Sigmoid colon (tissue), 7 donors: ENCODE results near the gene PROC. TPM values are rescaled to one million over a fixed set of nuclear protein-coding genes. Genes with fewer than 3 reads are reported as not detected.

ENCODE experiments used
- DNase-seq: peaks from one replicate; pipeline ENCODE4 v3.0.0-alpha.2; 2019
- H3K27ac ChIP-seq, 4 donors: fragments of 200-600 bp; sonication (generic); one replicate each; pipeline ENCODE4 v1.5.1; 2016 to 2019; ENCODE audit warnings: mild to moderate bottlenecking in 1 of 4
- H3K27me3 ChIP-seq, 3 donors: fragments of 200-600 bp; sonication (generic); one replicate each; pipeline ENCODE4 v1.5.1; 2019; ENCODE audit warnings: mild to moderate bottlenecking in 1 of 3
- H3K36me3 ChIP-seq, 4 donors: fragments of 200-600 bp; sonication (generic); one replicate each; pipeline ENCODE4 v1.5.1; 2016 to 2019
- H3K4me1 ChIP-seq, 4 donors: fragments of 200-600 bp; sonication (generic); one replicate each; pipeline ENCODE4 v1.5.1; 2017 to 2019
- H3K4me3 ChIP-seq, 4 donors: fragments of 200-600 bp; sonication (generic); one replicate each; pipeline ENCODE4 v1.5.1; 2017 to 2019; ENCODE audit warnings: mild to moderate bottlenecking in 2 of 4, moderate library complexity in 1 of 4
- H3K9me3 ChIP-seq, 4 donors: fragments of 200-600 bp in 3 of 4; sonication (generic) in 3 of 4; one replicate each; pipeline versions ENCODE4 v1.5.1 to v1.6.1; 2013 to 2019
- CTCF ChIP-seq, 4 experiments: fragments of 450-650 bp in 3 of 4; fragments of 200-600 bp in 1 of 4; IDR thresholded peaks; one replicate each; pipeline ENCODE4 v1.5.1; 2016 to 2019; ENCODE audit warnings: antibody characterized with exemption in 4 of 4, mild to moderate bottlenecking in 3 of 4, moderate library complexity in 2 of 4
- EP300 ChIP-seq, 4 donors: sonication (generic); formaldehyde crosslinking; IDR thresholded peaks; one replicate each; pipeline ENCODE4 v1.6.1; 2017; ENCODE audit warnings: antibody characterized with exemption in 4 of 4
- POLR2A ChIP-seq, 2 donors: fragments of 450-650 bp; IDR thresholded peaks; one replicate each; pipeline ENCODE4 v1.6.1; 2016; ENCODE audit warnings: antibody characterized with exemption in 2 of 2, mild to moderate bottlenecking in 2 of 2, moderate library complexity in 2 of 2
- POLR2AphosphoS5 ChIP-seq, 4 donors: sonication (generic); formaldehyde crosslinking; IDR thresholded peaks; one replicate each; pipeline ENCODE4 v1.6.1; 2017; ENCODE audit warnings: antibody characterized with exemption in 4 of 4
- WGBS, 2 donors: extraction: QIAGEN DNeasy Blood & Tissue Kit; methylation state at CpG; one replicate each; pipeline ENCODE4 v1.1.7; 2013; 5-methylcytosine and 5-hydroxymethylcytosine counted together
- intact Hi-C: fragments of 100-400 bp; cut with DNase I; formaldehyde crosslinking; loops from one replicate; pipeline ENCODE4 v1.15.1; 2023
- polyA plus RNA-seq, 3 donors: library from polyadenylated mRNA; stranded (reverse); fragments of 200-250 nt; gene quantifications; one replicate each; pipeline ENCODE4 v1.2.3, GENCODE V29; 2013
- total RNA-seq, 4 donors: library from RNA; depleted of rRNA; stranded (reverse); fragments of >200 nt; gene quantifications; one replicate each; pipeline ENCODE4 v1.1.0, GENCODE V29; 2016
- donor health status: healthy with polysubstance abuse.
- donor health status: Bipolar disorder and iron deficiency.
- donor health status: healthy.

PROC gene
- total RNA-seq = not detected
- 1 to 10 TPM; 1.4 to 7.8 (median 1.8) TPM for polyA plus RNA-seq

- intact Hi-C loops = no loop called here
- no peak for DNase-seq
- 87 to 92% methylated on average over 16 of the region's 16 CpGs for WGBS, 2 donors
- no peak within 1 kb of the TSS for H3K27ac ChIP-seq
- no peaks in the 10 kb centered on the region for H3K36me3 ChIP-seq
- H3K4me3 ChIP-seq = no peak within 1 kb of the TSS
- TF ChIP-seq EP300 (IDR thresholded peaks at IDR 0.05) = no peak
- H3K27me3 ChIP-seq = peaks cover 22 to 79% (median 67%) of the 10 kb centered on the region in 3 donors
- H3K9me3 ChIP-seq = no peaks in the 10 kb centered on the region
- peaks cover 0 to 25% (median 23%) of the 10 kb centered on the region in 4 donors for H3K4me1 ChIP-seq
Observed at GRCh38 chr2:127418300-127419111, at the start of gene PROC. TSS of gene PROC (plus strand) at chr2:127418427. CDS start at chr2:127419943, 1,516 bp downstream.

GRCh38 chr2:127370010-127370409, 48.2 kb upstream of the PROC start:
- H3K36me3 ChIP-seq = no peaks in the 10 kb centered on the region
- no peak for TF ChIP-seq POLR2AphosphoS5 (IDR thresholded peaks at IDR 0.05)
- no peak for TF ChIP-seq CTCF (IDR thresholded peaks at IDR 0.05)
- no peak for TF ChIP-seq POLR2A (IDR thresholded peaks at IDR 0.05)
- no peak for TF ChIP-seq EP300 (IDR thresholded peaks at IDR 0.05)
- WGBS, 2 donors = 97 to 98% methylated on average over 10 of the region's 10 CpGs
- H3K9me3 ChIP-seq = peaks cover 0 to 2% (median 0%) of the 10 kb centered on the region in 4 donors
- no peak for DNase-seq
- no peaks in the 10 kb centered on the region for H3K27me3 ChIP-seq
- intact Hi-C loops = no loop called here
- peaks cover 0 to 10% (median 8%) of the 10 kb centered on the region in 4 donors for H3K4me1 ChIP-seq
- H3K27ac ChIP-seq = no peak overlapping the region
- no peak overlapping the region for H3K4me3 ChIP-seq

- DNase-seq = no peak
- Histone ChIP-seq H3K36me3 (no peaks in the 10 kb centered on the region), H3K4me3 (no peak overlapping the region), H3K4me1 (peaks cover 0 to 6% (median 1%) of the 10 kb centered on the region in 4 donors), H3K27me3 (no peaks in the 10 kb centered on the region), H3K27ac (no peak overlapping the region), H3K9me3 (peaks cover 0 to 2% (median 0%) of the 10 kb centered on the region in 4 donors)
- intact Hi-C loops = no loop called here
- WGBS, 2 donors = 96% methylated on average over 11 of the region's 11 CpGs
- TF ChIP-seq EP300 (IDR thresholded peaks at IDR 0.05) = no peak
- TF ChIP-seq POLR2AphosphoS5 (IDR thresholded peaks at IDR 0.05) = no peak
- no peak for TF ChIP-seq POLR2A (IDR thresholded peaks at IDR 0.05)
- no peak for TF ChIP-seq CTCF (IDR thresholded peaks at IDR 0.05)
Observed at GRCh38 chr2:127371037-127371436, 47.2 kb upstream of the PROC start.

GRCh38 chr2:127373362-127374083, 44.7 kb upstream of the PROC start:
- no peak for DNase-seq
- H3K9me3 ChIP-seq = peaks cover 0 to 2% (median 0%) of the 10 kb centered on the region in 4 donors
- 72 to 90% methylated on average over 5 of the region's 5 CpGs for WGBS, 2 donors
- H3K4me1 ChIP-seq = peaks cover 0 to 13% (median 6%) of the 10 kb centered on the region in 4 donors
- no peaks in the 10 kb centered on the region for H3K36me3 ChIP-seq
- TF ChIP-seq EP300 (IDR thresholded peaks at IDR 0.05) = no peak
- TF ChIP-seq POLR2AphosphoS5 (IDR thresholded peaks at IDR 0.05) = no peak
- no peak for TF ChIP-seq CTCF (IDR thresholded peaks at IDR 0.05)
- TF ChIP-seq POLR2A (IDR thresholded peaks at IDR 0.05) = no peak
- H3K27ac ChIP-seq = no peak overlapping the region
- intact Hi-C loops = no loop called here
- no peaks in the 10 kb centered on the region for H3K27me3 ChIP-seq
- no peak overlapping the region for H3K4me3 ChIP-seq

GRCh38 chr2:127376257-127376656, 42.0 kb upstream of the PROC start:
- Histone ChIP-seq H3K36me3 (no peaks in the 10 kb centered on the region), H3K4me1 (peaks cover 0 to 22% (median 22%) of the 10 kb centered on the region in 4 donors), H3K4me3 (no peak overlapping the region), H3K27ac (no peak overlapping the region), H3K9me3 (peaks cover 0 to 2% (median 0%) of the 10 kb centered on the region in 4 donors), H3K27me3 (no peaks in the 10 kb centered on the region)
- intact Hi-C loops = no loop called here
- no peak for DNase-seq
- TF ChIP-seq EP300 (IDR thresholded peaks at IDR 0.05) (no peak), CTCF (IDR thresholded peaks at IDR 0.05) (no peak), POLR2A (IDR thresholded peaks at IDR 0.05) (no peak), POLR2AphosphoS5 (IDR thresholded peaks at IDR 0.05) (no peak)
- 91 to 95% methylated on average over 8 of the region's 8 CpGs for WGBS, 2 donors
